ENCODE measurements around the gene TTYH1.
"Not testable (repeated sequence)": the region's sequence is repeated elsewhere in the genome, so short reads cannot be mapped to it uniquely, and the experiment has no call there.

Gene TTYH1

GRCh38 chr19:54415208-54415900 lies at the start of gene TTYH1:
Gene TTYH1, plus strand, starts transcription at chr19:54415464. Its CDS starts 89 bp downstream, at chr19:54415553.
- peaks cover 6% of the 10 kb centered on the region for H3K9me3 Mint-ChIP-seq
- CTCF ChIA-PET, result interaction anchor here (1.0 to 1.4 kb wide), 3 partner anchors 13 to 64 kb away, joined by 3 to 4 read pairs (median 3); no protein-coding TSS in a partner anchor
- no peak within 1 kb of the TSS for H3K27ac Mint-ChIP-seq
- no peak within 1 kb of the TSS for H3K4me3 Mint-ChIP-seq
- H3K36me3 Mint-ChIP-seq, result no peaks in the 10 kb centered on the region
- peak; percentile 53 for DNase-seq
- H3K27me3 Mint-ChIP-seq, result peaks cover 65% of the 10 kb centered on the region
- H3K4me1 Mint-ChIP-seq, result peaks cover 15% of the 10 kb centered on the region

- CTCF ChIA-PET, result interaction anchor here (1.0 to 1.5 kb wide), 4 partner anchors 17 to 26 kb away, joined by 4 to 7 read pairs (median 4); no protein-coding TSS in a partner anchor
- not testable (repeated sequence) for H3K27ac Mint-ChIP-seq, H3K9me3 Mint-ChIP-seq, DNase-seq, H3K4me3 Mint-ChIP-seq
- peaks cover 24% of the 10 kb centered on the region for H3K27me3 Mint-ChIP-seq
- peaks cover 77% of the 10 kb centered on the region for H3K4me1 Mint-ChIP-seq
- H3K36me3 Mint-ChIP-seq, result peaks cover 49% of the 10 kb centered on the region
Measured at GRCh38 chr19:54365798-54366197, 49.5 kb upstream of the TTYH1 start.

- H3K27me3 Mint-ChIP-seq, result peaks cover 27% of the 10 kb centered on the region
- H3K4me1 Mint-ChIP-seq, result peaks cover 76% of the 10 kb centered on the region
- H3K36me3 Mint-ChIP-seq, result peaks cover 44% of the 10 kb centered on the region
- H3K9me3 Mint-ChIP-seq, result peaks cover 3% of the 10 kb centered on the region
- no peak overlapping the region for H3K4me3 Mint-ChIP-seq
- DNase-seq, result no peak
- no peak overlapping the region for H3K27ac Mint-ChIP-seq
- CTCF ChIA-PET, result no interaction called here
Measured at GRCh38 chr19:54366811-54367210, 48.5 kb upstream of the TTYH1 start.

- DNase-seq, result no peak
- CTCF ChIA-PET, result interaction anchor here (2.1 kb wide), 1 partner anchor 19 kb away, joined by 7 read pairs; no protein-coding TSS in a partner anchor
- Mint-ChIP-seq H3K36me3 (peaks cover 26% of the 10 kb centered on the region), H3K9me3 (no peaks in the 10 kb centered on the region), H3K27ac (peak overlapping the region; percentile 87), H3K27me3 (peaks cover 37% of the 10 kb centered on the region), H3K4me3 (peak overlapping the region; percentile 78), H3K4me1 (peaks cover 76% of the 10 kb centered on the region)
Measured at GRCh38 chr19:54369082-54369687, 46.1 kb upstream of the TTYH1 start.

- H3K4me1 Mint-ChIP-seq, result peaks cover 77% of the 10 kb centered on the region
- peak overlapping the region; percentile 87 for H3K27ac Mint-ChIP-seq
- peaks cover 39% of the 10 kb centered on the region for H3K27me3 Mint-ChIP-seq
Measured at GRCh38 chr19:54369688-54370433, 45.4 kb upstream of the TTYH1 start.

GRCh38 chr19:54370434-54370796 lies 44.8 kb upstream of the TTYH1 start:
- Mint-ChIP-seq H3K27ac (peak overlapping the region; percentile 87), H3K27me3 (peaks cover 44% of the 10 kb centered on the region), H3K4me1 (peaks cover 78% of the 10 kb centered on the region), H3K4me3 (peak overlapping the region; percentile 78), H3K36me3 (peaks cover 16% of the 10 kb centered on the region)
- peak; percentile 87 for DNase-seq
- CTCF ChIA-PET, result interaction anchor here (2.1 kb wide), 1 partner anchor 18 kb away, joined by 7 read pairs; no protein-coding TSS in a partner anchor
- H3K9me3 Mint-ChIP-seq, result not testable (repeated sequence)

More at GRCh38 chr19:54369688-54370433, 45.4 kb upstream of the TTYH1 start:
- DNase-seq, H3K9me3 Mint-ChIP-seq: not testable (repeated sequence)
- CTCF ChIA-PET, result interaction anchor here (2.1 kb wide), 1 partner anchor 19 kb away, joined by 7 read pairs; no protein-coding TSS in a partner anchor
- Mint-ChIP-seq H3K4me3 (peak overlapping the region; percentile 78), H3K36me3 (peaks cover 20% of the 10 kb centered on the region)

- Mint-ChIP-seq H3K36me3 (peaks cover 14% of the 10 kb centered on the region), H3K27me3 (peaks cover 46% of the 10 kb centered on the region), H3K4me1 (peaks cover 82% of the 10 kb centered on the region)
- H3K9me3 Mint-ChIP-seq, H3K27ac Mint-ChIP-seq, H3K4me3 Mint-ChIP-seq, DNase-seq: not testable (repeated sequence)
- CTCF ChIA-PET, result interaction anchor here (0.9 to 2.1 kb wide), 3 partner anchors 17 to 21 kb away, joined by 3 to 7 read pairs (median 4); no protein-coding TSS in a partner anchor
Measured at GRCh38 chr19:54371453-54371852, 43.8 kb upstream of the TTYH1 start.

- DNase-seq, result no peak
- CTCF ChIA-PET, result interaction anchor here (1.0 to 1.4 kb wide), 2 partner anchors 14 to 19 kb away, joined by 3 to 5 read pairs; no protein-coding TSS in a partner anchor
- H3K4me3 Mint-ChIP-seq, result peak overlapping the region; percentile 78
Measured at GRCh38 chr19:54373781-54374631, 41.3 kb upstream of the TTYH1 start.

GRCh38 chr19:54375181-54375938 lies 39.9 kb upstream of the TTYH1 start:
- Mint-ChIP-seq H3K27me3 (peaks cover 58% of the 10 kb centered on the region), H3K36me3 (peaks cover 11% of the 10 kb centered on the region), H3K4me3 (peak overlapping the region; percentile 78), H3K4me1 (peaks cover 86% of the 10 kb centered on the region), H3K27ac (peak overlapping the region; percentile 82)
- peak; percentile 31 for DNase-seq
- CTCF ChIA-PET, result interaction anchor here (1.0 to 1.4 kb wide), 2 partner anchors 13 to 21 kb away, joined by 3 to 5 read pairs; no protein-coding TSS in a partner anchor
- not testable (repeated sequence) for H3K9me3 Mint-ChIP-seq

More at GRCh38 chr19:54373781-54374631, 41.3 kb upstream of the TTYH1 start:
- peaks cover 87% of the 10 kb centered on the region for H3K4me1 Mint-ChIP-seq
- H3K27me3 Mint-ChIP-seq, result peaks cover 53% of the 10 kb centered on the region
- H3K27ac Mint-ChIP-seq, result no peak overlapping the region
- H3K9me3 Mint-ChIP-seq, result no peaks in the 10 kb centered on the region
- peaks cover 12% of the 10 kb centered on the region for H3K36me3 Mint-ChIP-seq

- Mint-ChIP-seq H3K27me3 (peaks cover 68% of the 10 kb centered on the region), H3K4me3 (no peak overlapping the region), H3K4me1 (peaks cover 80% of the 10 kb centered on the region), H3K36me3 (peaks cover 17% of the 10 kb centered on the region), H3K27ac (peak overlapping the region; percentile 39), H3K9me3 (peaks cover 10% of the 10 kb centered on the region)
- no peak for DNase-seq
- CTCF ChIA-PET, result no interaction called here
Measured at GRCh38 chr19:54376610-54377285, 38.5 kb upstream of the TTYH1 start.

- Mint-ChIP-seq H3K4me3 (no peak overlapping the region), H3K27ac (peak overlapping the region; percentile 2), H3K9me3 (peaks cover 11% of the 10 kb centered on the region), H3K27me3 (peaks cover 64% of the 10 kb centered on the region), H3K36me3 (peaks cover 17% of the 10 kb centered on the region), H3K4me1 (peaks cover 68% of the 10 kb centered on the region)
- CTCF ChIA-PET, result interaction anchor here (2.1 kb wide), 2 partner anchors 10 to 11 kb away, joined by 10 to 12 read pairs; no protein-coding TSS in a partner anchor
- DNase-seq, result no peak
Measured at GRCh38 chr19:54379187-54379678, 36.0 kb upstream of the TTYH1 start.

- DNase-seq, result no peak
- no peak overlapping the region for H3K4me3 Mint-ChIP-seq
- H3K27me3 Mint-ChIP-seq, result peaks cover 58% of the 10 kb centered on the region
- peaks cover 61% of the 10 kb centered on the region for H3K4me1 Mint-ChIP-seq
- H3K36me3 Mint-ChIP-seq, result peaks cover 14% of the 10 kb centered on the region
- H3K9me3 Mint-ChIP-seq, result peaks cover 11% of the 10 kb centered on the region
- CTCF ChIA-PET, result no interaction called here
- no peak overlapping the region for H3K27ac Mint-ChIP-seq
Measured at GRCh38 chr19:54380897-54381296, 34.4 kb upstream of the TTYH1 start.

All from activated naive CD4-positive, alpha-beta T cell treated with anti-CD3 and anti-CD28 coated beads, Interleukin-2, amount 10 ng/mL, durations not matched to agents 7 days and 5 days (primary cell).